Nephron progenitor cell (in vitro differentiated cells): ENCODE results near the gene DNAJC11.
A peak's percentile ranks its signal among the peaks of the same experiment; 100 is the strongest.
"Not testable (repeated sequence)": the region's sequence is repeated elsewhere in the genome, so short reads cannot be mapped to it uniquely, and the experiment has no call there.

Experiments used
- DNase-seq: peaks from one replicate; pipeline ENCODE4 v3.0.0; 2021
- H3K27ac Mint-ChIP-seq: 2 replicates; pipeline ENCODE4 v1.8.0; 2021; ENCODE audit warnings: mild to moderate bottlenecking, moderate library complexity, mixed read lengths
- H3K27me3 Mint-ChIP-seq: 2 replicates; pipeline ENCODE4 v1.8.0; 2021; ENCODE audit warnings: mild to moderate bottlenecking, low read depth, mixed read lengths; ENCODE audit not compliant: poor library complexity
- H3K36me3 Mint-ChIP-seq: 2 replicates; pipeline ENCODE4 v1.8.0; 2021; ENCODE audit warnings: low read depth, mixed read lengths
- H3K4me1 Mint-ChIP-seq: 2 replicates; pipeline ENCODE4 v1.8.0; 2021; ENCODE audit warnings: mixed read lengths
- H3K4me3 Mint-ChIP-seq: 2 replicates; pipeline ENCODE4 v1.8.0; 2021; ENCODE audit warnings: mild to moderate bottlenecking, moderate library complexity, mixed read lengths
- H3K9me3 Mint-ChIP-seq: 2 replicates; pipeline ENCODE4 v1.8.0; 2021; ENCODE audit warnings: mild to moderate bottlenecking, moderate library complexity, mixed read lengths
- TF ChIP-seq, protein P1 (sequence below): fragments of 200-600 bp; sonication (generic); IDR thresholded peaks from 2 replicates; pipeline ENCODE4 v1.5.0; 2021; ENCODE audit warnings: antibody characterized with exemption

The DNAJC11 gene

DNA sequence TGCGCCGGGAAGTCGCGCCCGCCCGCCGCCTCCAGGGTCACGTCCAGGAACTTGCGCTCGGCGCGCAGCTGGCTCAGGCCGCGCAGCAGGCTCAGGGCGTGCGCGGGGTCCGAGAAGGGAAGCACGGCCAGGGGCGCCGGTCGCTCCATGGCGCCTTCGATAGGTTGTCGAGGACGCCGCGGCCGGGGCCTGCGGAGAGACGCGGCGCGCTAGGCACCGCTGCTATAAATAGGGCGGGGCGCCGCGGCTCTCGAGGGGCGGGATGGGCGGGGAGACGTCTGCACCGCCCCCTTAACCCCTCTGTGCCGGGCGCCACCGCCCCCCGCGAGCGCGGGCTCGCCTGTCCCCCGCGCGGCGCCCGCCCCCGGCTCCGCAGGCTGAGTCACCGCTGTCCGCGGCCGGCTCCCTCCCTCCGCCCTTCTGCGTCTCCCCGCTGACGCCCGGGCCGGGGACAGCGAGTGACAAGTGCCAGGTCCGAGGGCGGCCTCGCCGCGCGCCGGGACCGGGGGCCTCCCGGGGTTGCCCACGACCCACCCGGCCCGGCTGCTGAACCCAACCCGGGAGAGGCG, 98.9 kb downstream of the DNAJC11 start, which contains the start of gene KLHL21:
Gene KLHL21, minus strand, starts transcription at position 201 of the 569 bp plus-strand sequence. Its CDS starts 52 bp downstream, at position 149.
- TF ChIP-seq, protein P1, sequence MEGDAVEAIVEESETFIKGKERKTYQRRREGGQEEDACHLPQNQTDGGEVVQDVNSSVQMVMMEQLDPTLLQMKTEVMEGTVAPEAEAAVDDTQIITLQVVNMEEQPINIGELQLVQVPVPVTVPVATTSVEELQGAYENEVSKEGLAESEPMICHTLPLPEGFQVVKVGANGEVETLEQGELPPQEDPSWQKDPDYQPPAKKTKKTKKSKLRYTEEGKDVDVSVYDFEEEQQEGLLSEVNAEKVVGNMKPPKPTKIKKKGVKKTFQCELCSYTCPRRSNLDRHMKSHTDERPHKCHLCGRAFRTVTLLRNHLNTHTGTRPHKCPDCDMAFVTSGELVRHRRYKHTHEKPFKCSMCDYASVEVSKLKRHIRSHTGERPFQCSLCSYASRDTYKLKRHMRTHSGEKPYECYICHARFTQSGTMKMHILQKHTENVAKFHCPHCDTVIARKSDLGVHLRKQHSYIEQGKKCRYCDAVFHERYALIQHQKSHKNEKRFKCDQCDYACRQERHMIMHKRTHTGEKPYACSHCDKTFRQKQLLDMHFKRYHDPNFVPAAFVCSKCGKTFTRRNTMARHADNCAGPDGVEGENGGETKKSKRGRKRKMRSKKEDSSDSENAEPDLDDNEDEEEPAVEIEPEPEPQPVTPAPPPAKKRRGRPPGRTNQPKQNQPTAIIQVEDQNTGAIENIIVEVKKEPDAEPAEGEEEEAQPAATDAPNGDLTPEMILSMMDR, result no peak
- H3K27me3 Mint-ChIP-seq, result peaks cover 2% of the 10 kb centered on the region
- H3K9me3 Mint-ChIP-seq, result no peaks in the 10 kb centered on the region
- peaks cover 60% of the 10 kb centered on the region for H3K4me1 Mint-ChIP-seq
- H3K4me3 Mint-ChIP-seq, result peak within 1 kb of the TSS; percentile 90
- H3K27ac Mint-ChIP-seq, result peak within 1 kb of the TSS; percentile 96
- peaks cover 3% of the 10 kb centered on the region for H3K36me3 Mint-ChIP-seq
- peak; percentile 83 for DNase-seq

DNA sequence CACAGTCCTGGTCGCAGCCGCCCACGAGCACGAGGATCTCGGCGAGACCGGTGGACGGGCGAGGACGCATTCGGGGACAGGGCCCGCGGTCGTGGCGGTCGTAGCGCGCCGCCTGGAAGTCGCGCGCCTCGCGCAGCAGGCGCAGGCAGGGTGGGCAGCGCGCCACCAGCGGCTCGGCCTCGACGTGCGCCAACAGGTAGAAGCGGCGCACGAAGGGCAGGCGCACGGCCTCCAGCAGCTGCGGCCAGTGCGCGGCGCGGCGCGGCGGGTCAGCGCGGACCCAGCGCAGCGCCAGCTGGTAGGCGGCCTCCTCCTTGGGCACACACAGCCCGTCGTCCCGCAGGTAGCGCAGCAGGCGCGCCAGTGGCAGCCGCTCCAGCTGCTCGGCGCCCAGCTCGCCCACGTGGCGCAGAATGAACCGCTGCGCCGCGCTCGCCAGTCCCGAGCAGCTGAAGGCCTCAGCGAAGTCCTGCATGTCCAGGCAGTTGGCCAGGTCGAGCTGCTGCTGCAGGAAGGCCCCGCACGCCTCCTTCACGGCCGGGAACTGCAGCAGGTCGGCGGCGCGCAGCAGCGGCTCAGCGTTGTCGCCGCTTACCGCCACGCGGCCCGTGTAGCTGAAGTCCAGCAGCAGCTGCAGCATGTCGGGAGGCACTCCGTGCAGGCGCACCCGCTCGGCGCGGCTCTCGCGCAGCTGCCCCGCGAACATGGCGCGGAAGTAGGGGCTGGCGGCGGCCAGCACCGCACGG, 99.5 kb downstream of the DNAJC11 start:
- H3K27me3 Mint-ChIP-seq, result peaks cover 2% of the 10 kb centered on the region
- peaks cover 67% of the 10 kb centered on the region for H3K4me1 Mint-ChIP-seq
- TF ChIP-seq, protein P1, result no peak
- H3K27ac Mint-ChIP-seq, result no peak overlapping the region
- peaks cover 4% of the 10 kb centered on the region for H3K36me3 Mint-ChIP-seq
- H3K9me3 Mint-ChIP-seq, result no peaks in the 10 kb centered on the region
- peak overlapping the region; percentile 90 for H3K4me3 Mint-ChIP-seq
- peak; percentile 44 for DNase-seq

DNA sequence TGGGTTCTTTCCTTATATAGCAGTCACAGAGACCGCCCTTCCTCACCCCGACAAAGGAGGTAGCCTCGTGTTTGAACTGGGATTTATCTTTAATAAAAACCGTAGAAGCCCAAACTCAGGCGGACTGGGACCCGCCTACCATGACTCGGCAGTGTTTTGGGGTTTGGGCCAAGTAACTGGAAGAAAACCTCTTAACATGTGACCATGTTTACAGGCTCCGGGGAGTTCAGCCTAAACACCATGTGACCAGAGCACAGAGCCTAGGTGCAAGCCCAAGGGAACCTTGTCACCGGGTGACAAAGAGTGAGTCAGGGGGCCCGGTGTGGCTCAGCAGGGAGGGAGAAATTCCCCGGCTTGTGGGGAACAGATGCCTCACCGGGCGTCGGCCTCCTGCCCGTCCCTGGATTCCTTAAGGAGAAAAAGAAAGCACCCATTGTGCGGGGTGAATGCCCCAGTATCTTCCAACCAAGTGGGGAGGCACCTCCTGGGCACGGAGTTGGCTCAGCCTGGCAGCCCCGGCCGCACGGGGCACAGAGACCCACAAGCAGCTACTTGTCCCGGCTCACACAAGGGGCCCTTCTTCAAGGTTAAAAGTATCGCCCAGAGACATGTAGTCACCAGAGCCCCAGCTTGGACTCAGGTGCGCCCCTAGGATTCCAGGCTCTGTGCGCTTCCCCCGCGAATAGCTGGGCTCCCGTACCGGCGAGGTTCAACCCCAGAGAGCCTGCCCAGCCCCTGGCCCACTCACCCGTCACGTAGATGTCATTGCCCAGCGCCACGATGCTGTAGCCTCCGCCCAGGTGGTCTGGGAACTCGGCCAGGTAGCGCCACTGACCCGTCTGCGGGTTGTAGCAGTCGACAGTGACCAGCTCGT, 100.3 kb downstream of the DNAJC11 start:
- Mint-ChIP-seq H3K9me3 (no peaks in the 10 kb centered on the region), H3K27ac (peak overlapping the region; percentile 11), H3K4me1 (peaks cover 71% of the 10 kb centered on the region), H3K36me3 (peaks cover 4% of the 10 kb centered on the region), H3K4me3 (peak overlapping the region; percentile 90), H3K27me3 (peaks cover 2% of the 10 kb centered on the region)
- TF ChIP-seq, protein P1, result no peak
- DNase-seq, result peak; percentile 39

DNA sequence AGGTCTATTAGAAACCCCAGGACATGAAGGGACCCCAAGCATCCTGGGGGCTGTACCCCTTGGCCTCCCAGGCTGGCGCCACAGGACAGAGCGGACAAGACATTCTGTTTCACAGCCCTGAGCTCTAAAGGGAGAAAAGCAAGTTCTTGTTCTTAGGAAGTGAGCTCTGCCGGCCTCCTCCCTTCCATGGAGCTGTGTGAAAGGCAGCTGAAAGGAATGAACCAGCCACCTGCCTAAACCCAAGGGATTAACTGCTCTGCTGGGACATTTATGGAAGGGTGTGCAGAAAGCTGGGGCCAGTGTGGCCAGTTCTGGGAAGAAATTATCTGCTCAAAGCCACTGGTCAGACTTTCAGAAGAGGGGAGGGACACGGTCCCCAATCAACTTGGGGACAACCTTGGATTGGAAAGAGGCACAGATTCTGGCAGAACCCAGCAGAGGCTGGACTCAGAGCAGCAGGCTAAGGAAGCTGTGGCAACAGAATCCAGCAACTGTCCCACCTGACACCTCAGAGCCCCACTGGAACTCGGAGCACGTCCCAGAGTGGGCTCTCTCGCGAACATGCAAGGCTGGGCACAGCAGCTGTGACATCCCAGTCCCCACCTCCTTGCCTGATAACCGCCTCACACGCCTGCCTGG, 101.1 kb downstream of the DNAJC11 start:
- TF ChIP-seq, protein P1, result no peak
- peak; percentile 33 for DNase-seq
- Mint-ChIP-seq H3K27me3 (no peaks in the 10 kb centered on the region), H3K36me3 (peaks cover 10% of the 10 kb centered on the region), H3K9me3 (no peaks in the 10 kb centered on the region), H3K4me3 (peak overlapping the region; percentile 90), H3K27ac (no peak overlapping the region), H3K4me1 (peaks cover 71% of the 10 kb centered on the region)

DNA sequence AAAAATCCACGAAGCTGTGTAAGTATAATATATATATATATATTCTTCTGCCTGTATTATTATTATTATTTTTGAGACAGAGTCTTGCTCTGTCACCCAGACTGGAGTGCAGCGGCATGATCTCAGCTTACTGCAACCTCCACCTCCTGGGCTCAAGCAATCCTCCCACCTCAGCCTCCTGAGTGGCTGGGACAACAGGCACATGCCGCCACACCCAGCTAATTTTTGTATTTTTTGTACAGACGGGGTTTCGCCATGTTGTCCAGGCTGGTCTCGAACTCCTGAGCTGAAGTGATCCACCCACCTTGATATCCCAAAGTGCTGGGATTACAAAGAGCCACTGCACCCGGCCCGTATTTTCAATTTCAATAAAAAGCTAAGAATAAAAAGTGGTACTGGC, 101.6 kb downstream of the DNAJC11 start:
- DNase-seq, H3K9me3 Mint-ChIP-seq, H3K27me3 Mint-ChIP-seq, H3K27ac Mint-ChIP-seq: not testable (repeated sequence)
- H3K36me3 Mint-ChIP-seq, result peaks cover 15% of the 10 kb centered on the region
- H3K4me3 Mint-ChIP-seq, result peak overlapping the region; percentile 90
- peaks cover 67% of the 10 kb centered on the region for H3K4me1 Mint-ChIP-seq
